SJCRH30 (cell line): Measurements from ENCODE around the gene SIRPB2. TPM values are rescaled to one million over a fixed set of nuclear protein-coding genes. Genes with fewer than 3 reads are reported as not detected.
A peak's percentile ranks its signal among the peaks of the same experiment; 100 is the strongest.
"Not testable (repeated sequence)": the region's sequence is repeated elsewhere in the genome, so short reads cannot be mapped to it uniquely, and the experiment has no call there.

Experiments used
- DNase-seq, 2 experiments: peaks; one replicate each; pipeline ENCODE4 v3.0.0-alpha.2; 2015 to 2020
- H3K27ac ChIP-seq: fragments of 250-450 bp; sonication (Bioruptor Pico); 2 replicates; pipeline ENCODE4 v1.5.1; 2020; ENCODE audit warnings: mild to moderate bottlenecking, moderate library complexity
- H3K27me3 ChIP-seq: fragments of 250-450 bp; sonication (Bioruptor Pico); 2 replicates; pipeline ENCODE4 v1.5.1; 2020; ENCODE audit warnings: mild to moderate bottlenecking, moderate library complexity
- H3K36me3 ChIP-seq: fragments of 250-450 bp; sonication (Bioruptor Pico); 2 replicates; pipeline ENCODE4 v1.5.1; 2020; ENCODE audit warnings: mild to moderate bottlenecking, moderate library complexity
- H3K4me1 ChIP-seq: fragments of 250-450 bp; sonication (Bioruptor Pico); 2 replicates; pipeline ENCODE4 v1.5.1; 2020; ENCODE audit warnings: mild to moderate bottlenecking, moderate library complexity
- H3K4me3 ChIP-seq: fragments of 250-450 bp; sonication (Bioruptor Pico); 2 replicates; pipeline ENCODE4 v1.5.1; 2020; ENCODE audit warnings: mild to moderate bottlenecking, moderate library complexity
- H3K9me3 ChIP-seq: fragments of 250-450 bp; sonication (Bioruptor Pico); replicated peaks from 2 replicates; pipeline ENCODE4 v1.5.1; 2020; ENCODE audit warnings: mild to moderate bottlenecking, moderate library complexity
- total RNA-seq: library from RNA; depleted of rRNA; stranded (reverse); fragments of >200 nt; shearing (Covaris generic); gene quantifications from 2 replicates; pipeline ENCODE4 v1.2.3, GENCODE V29; 2014

The SIRPB2 gene
- total RNA-seq, 1 experiment from 2014 or later, result not detected

DNA sequence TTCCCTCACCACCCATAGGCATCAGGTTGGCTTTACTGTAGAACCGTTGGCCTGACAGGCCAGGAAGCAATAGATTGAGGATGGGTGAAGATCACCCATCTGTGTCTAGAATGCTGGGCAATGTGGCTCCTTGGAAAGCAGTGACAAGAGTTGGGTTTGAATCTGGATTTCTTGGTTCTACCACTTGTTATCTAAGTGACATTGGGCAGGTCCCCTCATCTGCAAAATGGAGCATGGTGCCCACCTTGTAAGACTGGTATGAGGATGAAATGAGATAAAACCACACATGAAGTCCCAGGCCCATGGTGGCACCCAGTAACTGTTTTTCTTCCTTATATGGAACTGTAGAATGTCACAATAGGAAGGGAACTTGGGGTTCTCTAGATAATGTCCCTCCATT lies 22.6 kb upstream of the SIRPB2 start:
- no peak overlapping the region for H3K27ac ChIP-seq
- H3K27me3 ChIP-seq, result peaks cover 4% of the 10 kb centered on the region; the same call in 1 of the 2 replicates
- H3K9me3 ChIP-seq, result no peaks in the 10 kb centered on the region
- no peak for DNase-seq
- no peaks in the 10 kb centered on the region for H3K36me3 ChIP-seq
- H3K4me1 ChIP-seq, result no peaks in the 10 kb centered on the region
- H3K4me3 ChIP-seq, result no peak overlapping the region

DNA sequence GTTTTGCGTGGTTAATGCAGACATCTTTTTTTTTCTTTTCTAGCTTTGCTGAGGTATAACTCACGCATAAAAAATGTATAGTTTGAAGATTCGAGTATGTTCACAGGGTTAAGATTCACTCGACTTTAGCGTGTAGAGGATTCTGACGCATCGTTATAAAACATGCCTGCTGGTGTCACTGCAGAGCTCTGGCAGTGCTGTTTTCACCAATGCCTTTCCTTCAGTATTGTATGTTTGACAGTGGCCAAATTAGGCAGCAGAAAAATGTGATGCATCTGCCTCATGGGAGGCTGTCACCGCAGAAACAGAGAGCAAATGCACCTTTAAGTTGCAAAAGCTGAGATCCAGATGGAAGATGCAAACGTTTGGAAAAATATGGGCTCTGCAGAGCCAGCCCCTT lies 18.0 kb upstream of the SIRPB2 start:
- DNase-seq, result no peak
- no peak overlapping the region for H3K4me3 ChIP-seq
- H3K9me3 ChIP-seq, result no peaks in the 10 kb centered on the region
- H3K4me1 ChIP-seq, result no peaks in the 10 kb centered on the region
- no peak overlapping the region for H3K27ac ChIP-seq
- no peaks in the 10 kb centered on the region for H3K36me3 ChIP-seq
- H3K27me3 ChIP-seq, result 0 out of 2 replicates have a peak, but pooled peaks cover 2% of the 10 kb centered on the region

DNA sequence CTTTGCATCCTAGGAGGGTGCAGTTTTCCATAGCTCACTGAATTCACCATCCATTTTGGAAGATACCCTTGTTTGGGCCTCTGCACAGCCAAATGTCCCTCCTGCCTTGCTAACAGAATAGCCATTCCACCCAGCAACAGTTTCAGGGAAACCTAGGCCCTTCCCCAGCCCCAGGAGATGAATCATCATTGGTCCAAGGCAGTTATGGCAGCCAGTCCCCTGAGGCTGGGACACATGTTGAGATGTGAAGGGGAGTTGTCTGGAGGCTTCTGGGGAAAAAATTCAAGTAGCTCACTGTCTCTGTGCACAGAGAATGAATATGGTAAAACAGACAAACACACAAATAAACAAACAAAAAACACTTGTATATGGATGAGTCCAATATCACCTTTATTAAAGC lies 17.4 kb upstream of the SIRPB2 start:
- Histone ChIP-seq H3K36me3 (no peaks in the 10 kb centered on the region), H3K27ac (no peak overlapping the region), H3K9me3 (no peaks in the 10 kb centered on the region), H3K4me1 (no peaks in the 10 kb centered on the region), H3K27me3 (0 out of 2 replicates have a peak, but pooled peaks cover 2% of the 10 kb centered on the region), H3K4me3 (no peak overlapping the region)
- no peak for DNase-seq

DNA sequence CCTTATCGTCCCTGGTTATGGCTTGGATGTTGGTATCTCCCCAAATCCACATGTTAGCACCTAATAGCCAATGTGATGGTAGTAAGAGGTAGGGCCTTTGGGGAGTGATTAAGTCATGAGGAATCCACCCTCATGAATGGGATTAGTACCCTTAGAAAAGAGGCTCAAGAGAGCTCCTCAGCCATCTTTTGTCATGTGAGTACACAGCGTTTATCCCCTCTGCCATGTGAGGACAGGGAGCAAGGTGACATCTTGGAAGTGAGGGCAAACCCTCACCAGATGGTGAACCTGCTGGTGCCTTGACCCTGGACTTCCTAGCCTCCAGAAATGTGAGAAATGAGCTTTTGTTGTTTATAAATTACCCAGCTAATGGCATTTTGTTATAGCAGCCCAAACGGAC lies 16.1 kb upstream of the SIRPB2 start:
- no peak overlapping the region for H3K27ac ChIP-seq
- no peaks in the 10 kb centered on the region for H3K4me1 ChIP-seq
- DNase-seq, result no peak

DNA sequence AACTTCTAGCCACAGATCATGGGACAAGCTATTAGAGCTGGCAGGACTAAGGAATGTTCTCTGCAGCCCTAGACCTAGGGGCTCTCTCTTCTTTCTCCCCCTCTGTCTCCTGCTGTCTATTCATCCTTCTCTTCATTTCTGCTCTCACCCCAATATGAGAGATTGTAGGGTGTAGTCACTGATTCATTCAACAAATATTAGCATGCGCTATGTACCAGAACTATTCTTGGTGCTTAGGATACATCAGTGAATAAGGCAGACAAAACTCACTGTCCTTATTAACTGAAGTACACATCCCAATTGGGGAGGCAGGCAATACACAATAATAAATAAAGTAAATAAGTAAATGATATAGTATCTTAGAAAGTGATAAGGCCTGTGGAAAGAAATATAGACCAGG lies 14.7 kb upstream of the SIRPB2 start:
- Histone ChIP-seq H3K4me3 (no peak overlapping the region), H3K27me3 (0 out of 2 replicates have a peak, but pooled peaks cover 2% of the 10 kb centered on the region), H3K9me3 (no peaks in the 10 kb centered on the region; the same call in 1 of the 2 replicates), H3K4me1 (no peaks in the 10 kb centered on the region), H3K27ac (no peak overlapping the region), H3K36me3 (no peaks in the 10 kb centered on the region)
- no peak for DNase-seq

More for the DNA sequence above, 16.1 kb upstream of the SIRPB2 start:
- Histone ChIP-seq H3K36me3 (no peaks in the 10 kb centered on the region), H3K4me3 (no peak overlapping the region), H3K27me3 (0 out of 2 replicates have a peak, but pooled peaks cover 2% of the 10 kb centered on the region), H3K9me3 (no peaks in the 10 kb centered on the region; the same call in 1 of the 2 replicates)

DNA sequence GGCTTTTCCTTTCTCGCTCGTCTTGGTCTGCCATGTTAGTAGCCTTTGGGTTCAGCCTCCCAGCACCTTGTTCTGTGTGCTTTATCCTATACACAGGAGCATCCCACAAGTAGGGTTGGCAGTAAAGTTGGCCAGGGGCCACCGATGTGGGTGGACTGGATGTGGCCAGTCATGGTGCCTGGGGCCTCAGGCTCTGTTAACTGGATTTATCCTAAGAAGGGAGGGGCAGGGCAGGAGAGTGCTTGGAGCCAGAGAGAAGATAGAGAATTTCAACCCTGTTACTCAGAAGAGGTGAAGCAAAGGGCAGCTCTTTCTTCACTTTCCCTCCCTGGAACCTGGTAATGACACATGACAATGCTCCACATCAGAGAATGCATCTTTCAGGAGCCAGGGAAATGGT lies 14.1 kb upstream of the SIRPB2 start:
- no peaks in the 10 kb centered on the region for H3K36me3 ChIP-seq
- no peak for DNase-seq
- no peaks in the 10 kb centered on the region; the same call in 1 of the 2 replicates for H3K9me3 ChIP-seq
- H3K27me3 ChIP-seq, result 0 out of 2 replicates have a peak, but pooled peaks cover 2% of the 10 kb centered on the region
- no peaks in the 10 kb centered on the region for H3K4me1 ChIP-seq
- H3K27ac ChIP-seq, result no peak overlapping the region
- no peak overlapping the region for H3K4me3 ChIP-seq

DNA sequence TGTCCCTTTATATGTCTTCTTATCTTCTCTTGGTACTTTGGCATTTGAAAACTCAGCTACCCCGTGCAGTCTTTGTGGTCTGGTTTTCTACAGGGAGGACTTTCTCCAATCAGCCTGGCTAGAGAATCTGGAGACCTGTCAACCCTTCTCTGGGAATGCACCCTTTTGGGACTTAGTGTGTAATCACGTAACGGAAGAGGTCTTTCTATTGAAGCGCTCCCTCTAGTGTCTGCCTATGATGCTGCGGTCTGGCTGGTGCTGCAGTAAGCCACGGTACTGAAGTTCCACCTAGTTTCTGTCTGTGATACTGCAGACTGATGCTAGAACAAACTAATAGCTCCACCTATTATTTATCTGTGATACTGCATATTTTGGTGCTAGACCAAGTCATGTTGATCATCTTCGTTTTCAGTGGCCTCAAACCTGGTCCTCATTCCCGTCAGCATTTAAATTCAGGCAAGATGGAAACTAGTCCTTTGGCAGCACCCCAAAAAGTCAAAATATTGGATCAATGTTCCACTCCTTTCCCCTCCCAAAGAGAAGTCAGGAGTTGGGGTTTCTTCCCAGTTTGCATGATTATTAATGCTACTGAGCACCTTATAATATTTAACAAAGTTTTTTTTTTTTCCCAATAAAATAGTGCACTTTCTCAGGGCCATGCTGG lies 12.5 kb upstream of the SIRPB2 start:
- DNase-seq, result peak; percentile 70 to 84
- H3K36me3 ChIP-seq, result no peaks in the 10 kb centered on the region
- H3K27ac ChIP-seq, result no peak overlapping the region
- peaks cover 4% of the 10 kb centered on the region; the same call in 1 of the 2 replicates for H3K4me1 ChIP-seq
- H3K4me3 ChIP-seq, result no peak overlapping the region
- H3K9me3 ChIP-seq, result no peaks in the 10 kb centered on the region; the same call in 1 of the 2 replicates
- H3K27me3 ChIP-seq, result 0 out of 2 replicates have a peak, but pooled peaks cover 2% of the 10 kb centered on the region

DNA sequence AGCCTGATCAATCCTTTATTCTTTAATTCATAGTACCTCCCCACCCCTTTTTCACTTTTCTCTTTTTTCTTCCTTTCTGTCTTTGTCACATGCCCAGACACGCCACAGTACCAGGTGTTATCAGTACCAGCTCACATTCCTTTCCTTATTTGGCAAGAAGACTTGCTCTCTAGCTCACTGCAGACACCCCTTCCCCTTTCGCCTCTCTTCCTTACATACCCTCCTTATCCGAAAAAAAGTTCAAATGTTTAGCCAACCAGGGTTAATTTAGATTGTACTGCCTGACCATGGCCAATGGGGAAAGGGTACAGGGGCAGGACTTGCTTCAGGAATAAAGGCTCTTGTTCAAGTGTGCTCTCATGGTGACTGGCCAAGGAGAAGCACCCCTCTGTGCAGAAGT lies 9.3 kb upstream of the SIRPB2 start:
- 0 out of 2 replicates have a peak, but pooled peaks cover 2% of the 10 kb centered on the region for H3K27me3 ChIP-seq
- H3K36me3 ChIP-seq, result no peaks in the 10 kb centered on the region
- H3K4me3 ChIP-seq, result no peak overlapping the region
- no peaks in the 10 kb centered on the region; the same call in 1 of the 2 replicates for H3K9me3 ChIP-seq
- no peak overlapping the region for H3K27ac ChIP-seq
- no peak for DNase-seq
- H3K4me1 ChIP-seq, result peaks cover 4% of the 10 kb centered on the region; the same call in 1 of the 2 replicates

DNA sequence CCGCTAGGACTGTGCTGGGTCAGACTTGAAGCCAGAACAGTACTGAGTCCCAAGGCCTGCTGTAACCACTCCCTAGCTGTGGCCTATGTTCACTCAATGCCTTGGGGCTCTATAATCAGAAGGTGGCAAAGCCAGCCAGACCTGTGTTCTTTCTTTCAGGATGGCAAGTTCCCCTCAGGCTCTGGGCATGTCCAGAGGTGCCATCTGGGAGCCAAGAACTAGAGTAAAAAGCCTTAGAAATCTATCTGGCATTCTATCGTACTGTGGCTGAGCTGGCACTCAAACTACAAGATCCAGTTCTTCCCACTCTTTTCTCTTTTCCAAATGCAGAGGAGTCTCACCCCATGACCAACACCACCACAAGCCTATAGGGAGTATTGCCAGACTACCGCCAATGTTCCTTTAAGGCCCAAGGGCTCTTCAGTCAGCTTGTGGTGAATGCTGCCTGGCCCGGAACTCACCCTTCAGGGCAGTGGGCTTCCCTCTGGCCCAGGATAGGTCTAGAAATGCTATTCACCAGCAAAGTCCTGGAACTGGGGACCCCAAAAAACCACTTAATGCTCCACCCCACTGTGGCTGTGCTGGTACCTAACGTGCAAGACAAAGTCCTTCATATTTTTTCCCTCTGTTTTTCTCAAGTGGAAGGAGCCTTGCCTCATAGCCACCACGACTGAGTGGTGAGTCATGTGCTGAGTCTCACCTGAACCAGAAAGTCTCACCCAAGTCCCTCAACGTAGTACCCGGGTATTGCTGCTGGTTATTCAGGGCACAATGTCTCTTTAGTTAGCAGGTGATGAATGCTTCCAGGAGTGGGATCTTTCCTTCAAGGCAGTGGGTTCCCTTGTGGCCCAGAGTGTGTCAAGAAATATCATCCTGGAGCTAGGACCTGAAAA lies 8.6 kb upstream of the SIRPB2 start:
- Histone ChIP-seq H3K27ac (no peak overlapping the region), H3K4me1 (peaks cover 4% of the 10 kb centered on the region; the same call in 1 of the 2 replicates), H3K4me3 (no peak overlapping the region), H3K36me3 (no peaks in the 10 kb centered on the region), H3K9me3 (no peaks in the 10 kb centered on the region; the same call in 1 of the 2 replicates), H3K27me3 (peaks cover 2% of the 10 kb centered on the region; the same call in 1 of the 2 replicates)
- DNase-seq, result no peak

DNA sequence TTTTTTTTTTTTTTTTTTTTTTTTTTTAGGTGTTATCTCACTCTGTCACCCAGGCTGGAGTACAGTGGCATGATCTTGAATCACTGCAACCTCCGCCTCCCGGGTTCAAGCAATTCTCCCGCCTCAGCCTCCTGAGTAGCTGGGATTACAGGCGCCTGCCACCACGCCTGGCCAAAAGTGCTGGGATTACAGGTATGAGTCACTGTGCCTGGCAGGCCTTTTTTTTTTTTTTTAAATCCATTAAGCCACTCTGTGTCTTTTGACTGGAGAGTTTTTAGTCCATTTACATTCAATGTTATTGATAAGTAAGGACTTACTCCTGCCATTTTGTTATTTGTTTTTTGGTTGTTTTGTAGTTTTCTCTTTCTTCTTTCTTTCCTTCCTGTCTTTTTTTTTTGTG lies 6.2 kb upstream of the SIRPB2 start:
- not testable (repeated sequence) for H3K9me3 ChIP-seq, DNase-seq, H3K36me3 ChIP-seq, H3K27me3 ChIP-seq, H3K4me3 ChIP-seq, H3K27ac ChIP-seq, H3K4me1 ChIP-seq

DNA sequence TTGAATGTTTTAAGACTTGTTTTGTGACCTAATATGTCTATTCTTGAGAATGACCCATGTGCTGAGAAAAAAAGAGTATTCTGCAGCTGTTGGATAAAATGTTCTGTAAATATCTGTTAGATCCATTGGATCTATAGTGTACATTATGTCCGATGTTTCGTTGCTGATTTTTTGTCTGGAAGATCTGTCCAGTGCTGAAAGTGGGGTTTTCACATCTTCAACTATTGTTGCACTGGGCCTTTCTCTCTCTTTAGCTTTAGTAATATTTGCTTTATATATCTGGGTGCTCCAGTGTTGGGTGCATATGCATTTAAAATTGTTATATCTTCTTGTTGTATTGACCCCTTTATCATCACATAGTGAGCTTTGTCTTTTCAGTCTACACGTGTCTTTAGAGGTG lies 5.7 kb upstream of the SIRPB2 start:
- Histone ChIP-seq H3K9me3 (no peaks in the 10 kb centered on the region), H3K36me3 (no peaks in the 10 kb centered on the region), H3K27me3 (no peaks in the 10 kb centered on the region; the same call in 1 of the 2 replicates), H3K27ac (no peak overlapping the region), H3K4me3 (no peak overlapping the region), H3K4me1 (peaks cover 4% of the 10 kb centered on the region; the same call in 1 of the 2 replicates)
- DNase-seq, result no peak

DNA sequence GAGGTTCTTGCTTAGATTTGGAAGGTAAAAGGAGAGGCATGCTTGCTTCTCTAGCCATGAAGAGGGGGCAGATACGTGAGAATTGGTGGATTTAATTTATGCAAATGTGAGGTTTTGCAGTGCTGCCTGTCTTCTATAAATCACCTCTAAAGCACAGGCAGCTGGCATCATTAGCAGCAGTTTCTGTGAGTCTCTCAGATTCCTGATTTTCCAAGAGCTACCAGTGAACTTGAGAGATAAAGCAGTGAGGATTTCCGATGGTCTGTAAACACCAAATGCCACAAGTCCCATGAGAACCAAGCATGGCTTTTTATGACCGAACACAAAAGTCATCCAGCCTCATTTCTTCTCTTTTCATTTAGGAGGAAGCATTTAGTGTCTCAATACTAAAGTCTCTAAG lies 3.2 kb upstream of the SIRPB2 start:
- Histone ChIP-seq H3K36me3 (no peaks in the 10 kb centered on the region), H3K9me3 (no peaks in the 10 kb centered on the region), H3K27ac (no peak overlapping the region), H3K4me3 (no peak overlapping the region), H3K27me3 (no peaks in the 10 kb centered on the region; the same call in none of the 2 replicates), H3K4me1 (no peaks in the 10 kb centered on the region)
- no peak for DNase-seq

DNA sequence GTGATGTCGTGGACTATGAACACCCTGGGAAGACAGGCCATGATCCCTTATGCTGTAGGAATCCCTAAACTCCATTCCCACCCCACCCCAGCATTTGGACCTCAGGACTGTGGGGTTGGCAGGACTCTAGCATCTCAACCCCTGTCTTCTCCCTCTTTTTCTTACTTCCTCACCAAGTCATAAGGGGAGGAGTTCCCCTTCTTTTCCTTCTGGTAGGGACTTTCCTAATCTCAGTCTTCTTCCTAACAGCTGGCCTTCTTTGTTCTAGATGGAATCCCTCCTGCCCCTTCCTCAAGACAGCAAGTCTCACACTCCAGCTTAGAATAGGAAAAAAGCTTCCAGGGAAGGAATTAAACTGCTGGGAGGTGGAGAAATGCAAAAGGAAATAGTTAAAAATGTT lies 2.3 kb upstream of the SIRPB2 start:
- H3K36me3 ChIP-seq, result no peaks in the 10 kb centered on the region
- no peaks in the 10 kb centered on the region for H3K4me1 ChIP-seq
- H3K27me3 ChIP-seq, result peaks cover 4% of the 10 kb centered on the region
- H3K4me3 ChIP-seq, result no peak overlapping the region
- no peak overlapping the region for H3K27ac ChIP-seq
- DNase-seq, result no peak
- no peaks in the 10 kb centered on the region for H3K9me3 ChIP-seq

DNA sequence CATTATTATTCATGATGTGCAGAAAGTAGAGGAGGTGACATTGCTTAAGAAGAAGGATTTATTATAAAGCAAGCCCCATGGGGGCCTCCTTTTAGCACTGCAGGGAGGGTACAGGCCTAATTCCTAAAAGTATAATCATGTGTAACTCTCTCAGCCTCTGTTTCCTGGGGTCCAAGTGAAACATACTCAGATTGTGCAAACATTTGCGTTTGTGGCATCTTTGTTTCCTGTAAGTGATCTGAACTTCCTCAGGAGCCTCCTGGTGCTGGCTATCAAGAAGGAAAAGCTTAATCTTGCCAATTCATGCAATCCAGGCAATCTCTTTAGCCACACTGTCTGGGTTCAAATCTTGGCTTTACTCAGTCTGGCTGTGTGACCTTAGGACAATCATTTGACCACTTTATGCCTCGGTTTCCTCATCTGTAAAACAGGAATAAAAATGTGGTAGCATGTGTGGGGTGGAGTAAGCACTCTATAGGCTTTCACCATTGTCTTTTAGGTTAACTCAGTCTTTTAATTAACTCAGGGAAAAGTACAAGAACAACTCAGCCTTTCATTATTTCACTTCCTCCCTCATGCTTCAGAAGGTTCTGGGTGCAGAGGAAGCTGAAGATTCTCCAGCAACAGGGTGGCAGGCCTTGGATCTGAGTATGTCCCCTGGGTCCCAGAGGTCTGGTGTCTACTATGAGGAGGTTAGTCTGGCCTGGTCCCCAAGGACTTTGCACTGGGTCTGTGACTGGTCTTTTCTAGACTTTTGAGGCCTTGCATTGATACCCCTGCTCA lies 831 bp upstream of the SIRPB2 start:
- Histone ChIP-seq H3K27me3 (peaks cover 4% of the 10 kb centered on the region), H3K4me1 (no peaks in the 10 kb centered on the region), H3K36me3 (no peaks in the 10 kb centered on the region), H3K27ac (no peak overlapping the region), H3K9me3 (no peaks in the 10 kb centered on the region), H3K4me3 (no peak overlapping the region)
- DNase-seq, result no peak
